ENCODE measurements around the gene HSD17B8.

HSD17B8 gene

DNA sequence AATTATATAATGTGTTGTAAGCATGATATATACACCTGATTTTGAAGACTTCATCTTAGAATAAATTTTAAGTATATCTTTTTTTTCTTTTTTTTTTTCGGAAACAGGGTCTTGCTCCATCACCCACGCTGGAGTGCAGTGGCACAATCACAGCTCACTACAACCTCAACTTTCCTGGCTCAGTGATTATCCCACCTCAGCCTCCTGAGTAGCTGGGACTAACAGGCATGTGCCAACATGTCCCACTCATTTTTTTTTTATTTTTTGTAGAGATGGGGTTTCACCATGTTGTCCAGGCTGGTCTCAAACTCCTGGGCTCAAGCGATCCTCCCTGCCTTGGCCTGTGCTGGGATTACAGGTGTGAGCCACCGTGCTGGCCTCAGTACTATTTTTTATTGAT is 50.1 kb downstream of the HSD17B8 start:
- CTCF ChIA-PET, result interaction anchor here (0.6 to 1.2 kb wide), 3 partner anchors 9 to 153 kb away, joined by 3 to 5 read pairs (median 3); no protein-coding TSS in a partner anchor

More for the DNA sequence above, 50.1 kb downstream of the HSD17B8 start:
- no peaks in the 10 kb centered on the region for H3K9me3 ChIP-seq (ENCODE audit: control extremely low read depth in 1 of 5, control insufficient read depth in 4 of 5, insufficient read depth in 2 of 5, low read depth in 1 of 5, low read length in 4 of 5)
- H3K4me3 ChIP-seq (ENCODE audit: control insufficient read depth in 1 of 7, extremely low read depth in 1 of 7, insufficient read depth in 4 of 7, low read depth in 2 of 7, low read length in 6 of 7), result no peak overlapping the region
- DNase-seq, result no peak
- peaks cover 4 to 12% (median 10%) of the 10 kb centered on the region in 4 experiments for H3K4me1 ChIP-seq (ENCODE audit: control extremely low read depth in 1 of 4, control insufficient read depth in 4 of 4, insufficient read depth in 4 of 4, low read length in 3 of 4)
- WGBS (ENCODE audit: insufficient coverage), result 83% methylated on average over 1 of the region's 4 CpGs
- POLR2A ChIA-PET, result no interaction called here
- H3K27ac ChIP-seq (ENCODE audit: insufficient read depth in 1 of 2, low read depth in 1 of 2, low read length in 2 of 2, poor library complexity in 1 of 2, severe bottlenecking in 2 of 2), result no peak overlapping the region
- H3K27me3 ChIP-seq (replicated peaks in 2 of 5; ENCODE audit: control insufficient read depth in 4 of 5, insufficient read depth in 5 of 5, low read length in 4 of 5), result no peaks in the 10 kb centered on the region
- peaks cover 2 to 28% (median 15%) of the 10 kb centered on the region in 4 experiments for H3K36me3 ChIP-seq (ENCODE audit: control insufficient read depth in 4 of 4, insufficient read depth in 4 of 4, low read length in 3 of 4)
